GM18907 (cell line): ENCODE measurements around the gene SHISA7.
A peak's percentile ranks its signal among the peaks of the same experiment; 100 is the strongest.

Experiments
- ATAC-seq: cut with Tn5 transposase; IDR thresholded peaks from one replicate; pipeline ENCODE4 v1.9.1; 2021; ENCODE audit warnings: mild to moderate bottlenecking, moderate library complexity; ENCODE audit not compliant: unreplicated experiment

The SHISA7 gene

DNA sequence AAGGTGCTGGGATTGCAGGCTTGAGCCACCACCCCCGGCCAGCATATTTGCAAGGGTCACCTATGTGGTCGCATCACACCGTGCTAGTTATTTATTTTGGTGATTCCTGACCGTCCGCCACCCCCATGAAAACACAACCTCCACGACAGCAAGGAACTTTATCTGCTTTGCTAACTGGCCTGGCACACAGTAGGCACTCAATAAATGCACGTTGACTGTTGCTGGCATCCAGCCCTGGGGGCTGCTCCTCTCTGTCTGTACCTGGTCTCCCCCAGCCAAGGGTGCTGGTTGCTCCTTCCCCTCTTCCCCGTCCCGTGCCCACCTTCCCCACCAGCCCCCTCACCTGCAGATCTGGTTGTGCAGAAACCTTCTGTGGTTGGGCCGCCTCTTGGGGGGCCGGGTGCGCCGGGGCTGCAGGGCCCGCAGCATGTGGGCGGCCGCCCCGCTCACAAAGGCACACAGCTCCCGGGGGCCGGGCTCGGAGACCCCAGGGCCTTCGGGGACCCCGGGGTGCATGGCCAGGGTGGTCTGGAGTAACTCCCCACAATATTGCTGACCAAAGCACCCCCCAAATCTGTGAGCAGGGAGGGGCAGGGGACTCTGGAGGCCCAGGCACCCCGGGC lies 21.1 kb upstream of the SHISA7 start:
- ATAC-seq, result no peak

DNA sequence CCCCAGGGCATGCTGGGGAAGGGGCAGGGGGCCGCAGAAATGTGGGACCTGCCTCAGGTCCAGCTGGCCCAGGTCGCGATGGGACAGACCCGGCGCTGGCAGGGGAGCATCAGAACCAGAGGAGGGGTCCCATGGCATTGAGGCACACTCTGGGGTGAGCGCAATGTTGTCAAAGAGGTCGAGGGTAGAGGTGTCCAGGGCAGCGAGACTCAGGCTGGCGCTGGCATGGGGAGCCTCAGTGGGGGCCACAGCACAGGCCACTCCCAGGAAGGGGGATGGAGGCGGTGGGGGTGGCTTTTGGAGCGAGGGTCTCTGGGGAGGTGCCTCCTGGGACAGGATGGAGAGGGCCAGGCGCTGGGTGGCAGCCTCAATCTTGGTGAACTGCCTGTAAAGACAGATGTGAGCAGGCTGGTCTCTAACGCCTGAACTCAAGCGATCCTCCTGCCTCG lies 20.5 kb upstream of the SHISA7 start:
- no peak for ATAC-seq

DNA sequence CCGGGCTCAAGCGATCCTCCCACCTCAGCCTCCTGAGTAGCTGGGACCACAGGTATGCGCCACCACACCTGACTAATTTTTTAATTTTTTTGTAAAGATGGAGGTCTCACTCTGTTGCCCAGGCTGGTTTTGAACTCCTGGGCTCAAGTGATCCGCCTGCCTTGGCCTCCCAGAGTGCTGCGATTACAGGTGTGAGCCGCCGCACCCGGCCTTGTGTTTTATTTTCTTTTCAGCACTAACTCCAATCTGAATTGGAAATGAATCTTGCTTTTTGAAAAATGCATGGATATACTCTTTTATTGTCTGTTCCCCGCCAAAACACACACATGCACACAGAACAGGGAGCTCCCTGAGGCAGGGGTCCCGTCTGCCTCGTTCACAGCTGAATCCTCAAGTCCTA lies 19.6 kb upstream of the SHISA7 start:
- ATAC-seq, result no peak

DNA sequence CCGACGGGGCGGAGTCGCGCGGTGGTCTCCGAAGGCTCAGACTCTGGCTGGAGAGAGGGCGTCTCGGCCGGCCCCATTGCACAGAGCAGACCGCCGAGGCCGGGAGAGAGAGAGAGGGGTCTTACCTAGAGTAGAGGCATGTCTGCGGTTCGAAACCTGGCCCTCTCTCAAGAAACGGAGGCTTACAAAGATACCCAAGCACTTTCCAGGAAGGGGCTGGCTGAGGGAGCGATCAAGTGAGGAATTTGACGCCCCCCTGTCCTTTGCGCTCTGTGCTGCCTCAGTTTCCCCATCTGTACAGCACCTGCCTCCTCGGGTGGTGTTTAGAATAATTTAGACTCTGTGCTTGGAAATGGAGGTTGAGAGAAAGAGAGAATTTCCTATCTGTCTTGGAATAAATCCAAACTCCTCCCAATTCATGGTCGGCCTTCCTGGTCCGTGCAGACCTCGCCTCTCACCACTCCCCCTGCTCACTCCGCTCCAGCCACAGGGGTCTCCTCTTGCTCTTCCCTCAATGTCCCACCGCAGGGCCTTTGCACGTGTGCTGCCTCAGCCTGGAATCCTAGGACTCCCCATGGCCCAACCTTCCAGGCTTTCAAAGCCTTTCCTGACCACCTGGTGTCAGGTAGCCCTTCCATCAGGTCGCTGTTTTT lies 19.0 kb upstream of the SHISA7 start:
- ATAC-seq, result no peak

DNA sequence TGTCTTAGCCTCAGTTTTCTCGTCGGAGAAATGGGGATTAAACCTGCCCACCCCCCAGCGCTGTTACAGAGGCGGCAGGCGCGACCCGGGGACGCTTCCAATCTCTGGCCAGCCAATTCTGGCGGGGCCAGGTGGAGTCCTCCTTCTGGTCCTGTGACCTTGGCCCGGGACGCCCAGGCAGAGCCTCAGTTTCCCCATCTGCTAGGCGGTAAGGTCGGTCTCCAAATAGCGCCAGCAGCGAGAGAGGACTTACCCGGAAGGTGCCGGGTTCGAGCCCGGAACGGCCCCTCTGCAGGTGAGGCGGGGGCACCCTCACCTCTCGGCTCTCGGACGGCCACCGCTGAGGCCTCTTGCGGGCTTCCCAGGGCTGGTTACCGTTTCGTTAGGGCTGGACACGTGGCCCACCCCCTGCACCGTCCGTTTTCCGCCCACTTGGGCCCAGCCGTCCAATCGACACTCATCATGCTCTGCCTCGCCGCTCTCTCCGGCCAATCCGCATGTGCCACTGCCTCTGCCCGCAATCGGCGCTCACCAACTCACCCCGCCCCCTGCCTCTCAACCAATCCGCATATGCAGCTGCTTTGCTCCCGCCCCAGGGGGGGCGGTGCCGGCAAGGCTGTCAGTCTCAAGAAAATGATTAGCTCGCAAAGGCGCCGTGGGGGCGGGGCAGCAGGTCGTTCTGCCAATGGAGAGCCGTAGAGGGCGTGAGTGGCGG lies 18.3 kb upstream of the SHISA7 start, which contains the start of gene ISOC2:
Gene ISOC2, minus strand, starts transcription at position 384 of the 715 bp plus-strand sequence. CDS start 5,156 bp downstream, outside the sequence.
- peak; percentile 90 for ATAC-seq

GRCh38 chr19:55460670-55461258 lies 17.7 kb upstream of the SHISA7 start:
- no peak for ATAC-seq

DNA sequence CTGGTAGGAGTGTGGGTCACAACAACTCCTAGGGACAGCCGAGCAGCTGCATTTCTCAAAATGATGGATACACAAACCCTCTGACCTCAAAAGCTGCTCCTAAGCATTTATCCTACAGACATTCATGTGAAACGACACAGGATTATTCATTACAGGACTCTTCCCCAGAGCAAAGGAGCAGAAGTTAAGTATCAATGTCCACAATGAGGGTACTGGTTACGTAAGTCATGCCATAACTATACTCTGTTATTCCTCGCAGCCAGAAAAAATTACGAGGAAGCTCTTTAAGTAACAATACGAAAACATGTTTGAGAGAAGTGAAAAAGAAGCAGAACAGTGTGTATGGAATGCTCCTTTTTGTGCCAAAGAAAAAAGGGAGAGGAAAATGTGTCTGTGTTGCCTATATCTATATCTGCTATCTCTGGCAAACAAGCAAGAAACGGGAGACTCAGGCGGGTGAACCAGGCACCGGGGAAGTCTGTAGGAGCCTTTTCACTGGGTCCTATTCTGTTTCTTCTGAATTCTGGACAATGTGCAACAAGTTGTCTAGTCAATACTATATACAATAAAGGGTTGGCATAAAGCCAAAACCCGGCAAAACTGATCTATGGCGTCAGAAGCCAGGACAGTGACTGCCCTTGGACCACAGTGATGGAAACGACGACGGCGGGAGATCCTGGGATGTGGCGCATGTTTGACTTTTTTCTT lies 17.0 kb upstream of the SHISA7 start:
- no peak for ATAC-seq

DNA sequence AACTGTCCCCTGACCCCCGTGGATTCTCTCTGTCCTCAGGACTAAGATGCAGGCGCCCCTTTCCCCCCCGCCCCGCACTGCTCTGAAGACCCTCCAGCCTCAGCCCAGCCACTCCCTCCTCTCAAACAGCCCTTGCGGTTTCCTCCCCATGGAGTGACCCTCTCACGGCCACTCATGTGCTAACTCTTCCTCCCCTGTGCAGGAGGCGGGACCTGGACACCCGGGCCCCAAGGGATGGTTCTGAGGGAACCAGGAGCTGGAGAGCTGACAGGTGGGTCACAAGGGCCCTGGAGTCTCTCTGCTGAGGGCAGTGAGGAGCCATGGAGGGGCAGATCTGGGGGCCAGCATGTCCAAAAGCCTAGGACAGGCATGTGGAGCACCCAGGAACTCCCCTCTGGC lies 16.4 kb upstream of the SHISA7 start:
- ATAC-seq, result no peak

- no peak for ATAC-seq
Observed at GRCh38 chr19:55457683-55458457, 14.8 kb upstream of the SHISA7 start.

DNA sequence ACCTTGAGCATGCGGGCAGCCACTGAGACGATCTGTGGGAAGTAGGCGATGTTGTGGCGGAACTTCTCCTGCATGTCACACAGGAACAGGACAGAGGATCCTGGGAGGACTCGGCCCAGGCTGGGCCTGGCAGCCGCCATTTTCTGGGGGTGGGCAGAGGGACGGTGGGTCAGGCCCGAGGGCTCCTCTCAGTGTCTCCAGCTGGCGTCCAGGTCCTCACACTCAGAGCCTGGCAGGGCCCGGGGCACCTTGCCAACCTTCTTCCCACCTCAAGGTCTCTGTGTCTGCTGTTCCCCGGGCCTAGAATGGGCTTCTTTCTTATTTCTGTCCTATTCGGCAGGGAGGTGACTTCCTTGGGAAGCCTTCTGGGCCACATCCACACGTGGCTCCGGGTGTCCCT lies 13.2 kb upstream of the SHISA7 start:
- no peak for ATAC-seq

DNA sequence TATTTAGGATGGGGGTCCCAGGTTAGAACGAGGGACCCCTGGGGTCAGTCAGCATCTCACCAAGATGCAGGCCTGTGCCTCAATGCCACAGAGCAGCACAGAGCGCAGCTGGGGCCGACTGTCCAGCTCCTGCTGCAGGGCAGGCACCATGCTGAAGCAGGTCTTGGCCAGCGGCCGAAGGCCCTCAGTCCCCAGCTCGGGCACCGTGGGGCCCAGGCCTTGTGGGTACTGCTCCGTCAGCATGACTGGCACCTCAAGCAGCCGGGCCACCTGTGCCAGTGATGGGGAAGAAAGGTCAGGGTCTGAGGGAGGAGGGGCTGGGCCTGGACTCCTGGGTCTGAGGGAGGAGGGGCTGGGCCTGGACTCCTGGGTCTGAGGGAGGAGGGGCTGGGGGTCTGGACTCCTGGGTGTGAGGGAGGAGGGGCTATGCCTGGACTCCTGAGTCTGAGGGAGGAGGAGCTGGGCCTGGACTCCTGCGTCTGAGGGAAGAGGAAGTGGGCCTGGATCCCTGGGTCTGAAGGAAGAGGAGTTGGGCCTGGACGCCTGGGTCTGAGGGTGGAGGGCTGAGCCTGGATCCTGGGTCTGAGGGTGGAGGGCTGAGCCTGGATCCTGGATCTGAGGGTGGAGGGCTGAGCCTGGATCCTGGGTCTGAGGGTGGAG lies 12.6 kb upstream of the SHISA7 start:
- no peak for ATAC-seq

- ATAC-seq, result no peak
Observed at GRCh38 chr19:55454787-55455243, 11.7 kb upstream of the SHISA7 start.

- ATAC-seq, result no peak
Observed at GRCh38 chr19:55453511-55454260, 10.6 kb upstream of the SHISA7 start.

DNA sequence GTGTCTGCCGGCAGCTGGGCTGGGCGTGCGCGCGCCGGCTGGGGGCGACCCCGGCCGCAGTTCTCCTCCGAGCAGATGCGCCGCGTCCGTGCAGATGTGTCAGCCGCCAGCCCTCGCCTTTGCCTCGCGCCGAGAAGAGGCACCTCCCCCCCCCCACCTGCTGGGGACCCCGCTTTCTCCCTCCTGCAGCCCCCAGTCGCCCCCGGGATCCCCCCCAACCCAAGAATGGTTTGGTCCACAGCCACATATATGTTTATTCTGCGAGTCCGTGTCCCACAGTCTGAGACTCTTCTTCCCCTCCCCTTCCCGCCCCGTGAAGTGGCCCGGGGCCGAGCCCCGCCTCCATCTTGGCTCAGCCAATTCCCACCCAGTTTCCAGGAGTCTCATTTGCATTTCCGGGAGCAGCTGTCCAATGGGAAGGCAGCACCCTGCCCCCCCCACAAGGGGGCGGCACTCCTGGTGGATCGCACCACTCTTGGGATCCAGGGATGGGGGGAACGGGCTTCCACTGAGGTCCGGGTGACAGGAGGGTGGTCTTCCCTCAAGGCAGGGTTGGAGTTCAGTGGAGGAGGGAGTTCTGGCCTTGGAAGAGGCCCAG lies 9.7 kb upstream of the SHISA7 start:
- no peak for ATAC-seq

DNA sequence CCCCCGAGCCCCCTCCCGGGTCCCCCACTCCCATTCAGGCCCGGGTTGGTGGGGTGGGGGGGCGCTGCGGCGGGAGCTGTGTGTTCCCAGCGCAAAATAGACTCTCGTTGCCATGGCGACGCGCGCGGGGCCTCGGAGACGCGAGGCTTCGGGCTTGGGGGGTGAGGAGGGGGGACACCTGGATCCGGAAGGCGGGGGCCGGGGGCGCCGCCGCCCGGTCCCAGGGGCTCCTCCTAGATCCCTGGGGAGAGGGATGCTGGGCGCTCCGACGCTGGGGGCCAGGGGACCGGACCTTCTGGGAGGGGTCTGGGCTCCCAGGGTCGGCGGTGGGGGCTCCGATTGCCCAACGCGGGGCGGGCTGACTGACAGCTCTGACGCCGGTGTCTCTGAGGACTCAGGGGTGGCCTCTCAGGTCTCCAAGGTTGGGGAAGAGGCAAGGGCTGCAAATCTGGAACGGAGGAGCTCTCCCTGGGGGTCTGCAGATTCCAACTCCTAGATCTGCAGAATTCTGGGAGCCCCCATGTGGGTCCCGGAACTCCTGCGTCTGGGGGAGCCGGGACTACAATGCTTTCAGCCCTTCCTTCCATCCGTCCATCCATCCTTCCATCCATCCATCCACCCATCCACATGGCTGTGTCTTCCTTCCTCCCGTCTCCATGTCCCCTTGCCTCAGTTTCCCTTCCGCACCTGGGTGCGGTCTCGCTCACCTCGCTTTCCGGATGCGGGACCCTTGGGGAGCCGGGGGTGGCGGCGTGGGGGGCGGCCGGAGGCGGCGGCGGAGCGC lies 9.1 kb upstream of the SHISA7 start:
- ATAC-seq, result no peak

DNA sequence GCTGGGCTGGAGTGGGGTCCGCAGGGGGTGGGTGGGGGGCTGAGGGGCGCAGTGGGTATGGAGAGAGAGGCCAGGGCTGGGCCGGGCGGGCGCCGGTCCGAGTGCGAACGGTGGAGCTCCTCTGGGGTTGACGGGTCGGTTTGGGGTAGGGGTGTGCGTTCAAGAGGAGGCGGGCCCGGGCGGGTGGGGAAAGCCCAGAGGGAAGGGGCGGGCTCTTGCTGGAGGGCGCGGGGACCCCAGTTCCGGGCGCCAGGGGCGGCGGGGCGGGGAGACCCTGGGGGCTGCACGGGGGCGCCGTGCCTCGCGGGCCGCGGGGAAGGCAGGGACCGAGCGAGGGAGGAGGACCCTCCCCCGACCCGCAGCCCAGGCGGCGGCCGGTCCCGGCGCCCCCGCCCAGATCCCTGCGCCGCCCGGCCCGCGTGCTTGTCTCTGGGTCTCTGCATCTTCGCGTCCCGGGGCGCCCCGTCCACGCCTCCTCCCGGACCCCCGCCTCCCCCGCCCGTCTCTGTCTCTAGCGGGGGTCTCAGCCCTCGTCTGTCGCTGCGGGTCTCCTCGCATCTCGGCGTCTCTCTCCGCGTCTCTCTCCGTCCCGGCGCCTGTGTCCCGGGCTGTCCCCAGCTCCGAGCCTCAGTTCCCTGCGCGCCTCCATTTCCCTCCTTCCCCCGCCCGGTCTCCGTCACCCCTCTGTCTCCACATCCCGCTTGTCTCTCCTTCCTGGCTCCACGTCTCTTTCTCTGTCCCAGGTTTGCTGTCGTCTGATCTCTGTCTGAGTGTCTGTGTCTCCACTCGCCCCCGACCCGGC lies 8.3 kb upstream of the SHISA7 start:
- ATAC-seq, result no peak

- ATAC-seq, result no peak
Observed at GRCh38 chr19:55449469-55449868, 6.4 kb upstream of the SHISA7 start.
